Adrenal gland (tissue), 12 donors: ENCODE results near the gene PHC2. TPM values are rescaled to one million over a fixed set of nuclear protein-coding genes. Genes with fewer than 3 reads are reported as not detected.

ENCODE experiments used
- DNase-seq, 7 donors: peaks; one replicate each; pipeline ENCODE4 v3.0.0-alpha.2; 2019 to 2020
- H3K27ac ChIP-seq, 5 donors: fragments of 200-600 bp; sonication (generic) in 4 of 5; 1 replicate in 3 of 5; 2 replicates in 2 of 5; pipeline versions ENCODE4 v1.5.1 to v1.8.0; 2016 to 2020; ENCODE audit warnings: mild to moderate bottlenecking in 1 of 5
- H3K27me3 ChIP-seq: fragments of 200-600 bp; 2 replicates; pipeline ENCODE4 v1.8.0; 2021
- H3K36me3 ChIP-seq, 2 donors: fragments of 200-600 bp; replicated peaks in 1 of 2; 1 replicate in 1 of 2; 2 replicates in 1 of 2; pipeline versions ENCODE4 v1.5.1 to v1.8.0; 2018 to 2022
- H3K4me1 ChIP-seq, 2 donors: fragments of 200-600 bp; replicated peaks in 1 of 2; 1 replicate in 1 of 2; 2 replicates in 1 of 2; pipeline versions ENCODE4 v1.5.1 to v1.8.0; 2018 to 2021
- H3K4me3 ChIP-seq, 4 donors: fragments of 200-600 bp; sonication (generic) in 3 of 4; one replicate each; pipeline ENCODE4 v1.5.1; 2016 to 2018
- H3K9me3 ChIP-seq, 3 donors: fragments of 200-600 bp; sonication (generic) in 1 of 3; replicated peaks in 1 of 3; 1 replicate in 2 of 3; 2 replicates in 1 of 3; pipeline versions ENCODE4 v1.5.1 to v1.8.0; 2016 to 2021
- CTCF ChIP-seq, 6 experiments: fragments of 450-650 bp in 4 of 6; fragments of 200-600 bp in 2 of 6; sonication (generic) in 1 of 6; IDR thresholded peaks; 1 replicate in 5 of 6; 2 replicates in 1 of 6; pipeline versions ENCODE4 v1.5.1 to v1.8.0; 2016 to 2021; ENCODE audit warnings: antibody characterized with exemption in 6 of 6, mild to moderate bottlenecking in 2 of 6, moderate library complexity in 1 of 6
- POLR2A ChIP-seq, 2 donors: fragments of 450-650 bp; IDR thresholded peaks; one replicate each; pipeline ENCODE4 v1.6.1; 2017; ENCODE audit warnings: antibody characterized with exemption in 2 of 2, mild to moderate bottlenecking in 2 of 2, moderate library complexity in 1 of 2
- WGBS, 4 donors: extraction: QIAGEN DNeasy Blood & Tissue Kit in 2 of 4; methylation state at CpG; one replicate each; pipeline versions ENCODE4 v1.1.5 to v1.1.7; 2013 to 2017; 5-methylcytosine and 5-hydroxymethylcytosine counted together
- intact Hi-C, 2 donors: fragments of 100-400 bp; cut with DNase I; formaldehyde crosslinking; loops; one replicate each; pipeline versions ENCODE4 v1.14.1 to v1.15.0; 2022 to 2023
- polyA plus RNA-seq, 3 donors: library from polyadenylated mRNA; stranded (reverse); fragments of 200-250 nt in 2 of 3; fragments of 350-450 nt in 1 of 3; fragmentation: Illumina TruSeq in 1 of 3; extraction: RNeasy Lipid Tissue Mini Kit (QIAGEN cat#74804) in 1 of 3; gene quantifications; one replicate each; pipeline ENCODE4 v1.2.3, GENCODE V29; 2013 to 2014
- total RNA-seq, 9 donors: library from RNA; depleted of rRNA in 4 of 9; stranded (reverse); fragments of >200 nt in 4 of 9; fragments of 120-200 nt in 1 of 9; fragmentation: NEBNext Ultra II Directional in 1 of 9; extraction: Animal tissue kit (Norgen Biotek cat#: 25700) in 1 of 9; gene quantifications; one replicate each; pipeline versions ENCODE4 v1.1.0 to v1.2.4, GENCODE V29; 2013 to 2023
- donor health status: healthy with polysubstance abuse.
- donor health status: Bipolar disorder and iron deficiency.
- donor health status: DM: yes; HTN: yes; CAD: no.
- donor health status: DM: no; HTN: no; CAD: no.
- donor health status: DM: no; HTN: no; CAD: no.
- donor health status: DM: yes; HTN: yes; CAD: no.

The PHC2 gene
- total and polyA plus RNA-seq, 12 donors: 24.9 to 164 (median 112) TPM

DNA sequence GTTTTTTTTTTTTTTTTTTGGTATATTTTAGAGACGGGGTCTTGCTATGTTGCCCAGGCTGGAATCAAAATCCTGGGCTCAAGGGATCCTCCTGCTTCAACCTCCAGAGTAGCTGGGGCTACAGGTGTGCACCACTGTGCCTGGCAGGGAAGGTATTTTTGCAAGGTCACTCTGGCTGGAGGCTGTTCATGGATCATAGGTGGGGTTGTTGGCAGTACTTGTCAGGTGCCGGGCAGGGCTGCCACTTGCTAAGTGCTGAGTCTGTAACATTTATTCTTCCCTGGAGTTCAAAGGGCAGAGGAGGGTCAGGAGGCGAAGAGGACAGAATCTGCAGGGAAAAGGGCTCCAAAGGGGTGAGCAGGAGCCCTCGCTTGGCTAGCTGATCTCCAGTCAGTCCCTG, 134.1 kb downstream of the PHC2 start:
- 72 to 94% (median 89%) methylated on average over 4 of the region's 4 CpGs for WGBS, 4 donors
- H3K27me3 ChIP-seq: no peaks in the 10 kb centered on the region
- TF ChIP-seq POLR2A (IDR thresholded peaks at IDR 0.05) (no peak), CTCF (IDR thresholded peaks at IDR 0.05) (no peak)
- no peaks in the 10 kb centered on the region for H3K9me3 ChIP-seq
- no peak overlapping the region for H3K27ac ChIP-seq
- intact Hi-C loops: loop anchor here (5.0 to 10.0 kb wide), 3 partner anchors 72 to 170 kb away; no protein-coding TSS in a partner anchor
- peaks cover 0 to 29% of the 10 kb centered on the region in 2 donors for H3K36me3 ChIP-seq
- H3K4me3 ChIP-seq: no peak overlapping the region
- peaks cover 0 to 20% of the 10 kb centered on the region in 2 donors for H3K4me1 ChIP-seq
- DNase-seq: peak in 1 of 7 donors; percentile 7

DNA sequence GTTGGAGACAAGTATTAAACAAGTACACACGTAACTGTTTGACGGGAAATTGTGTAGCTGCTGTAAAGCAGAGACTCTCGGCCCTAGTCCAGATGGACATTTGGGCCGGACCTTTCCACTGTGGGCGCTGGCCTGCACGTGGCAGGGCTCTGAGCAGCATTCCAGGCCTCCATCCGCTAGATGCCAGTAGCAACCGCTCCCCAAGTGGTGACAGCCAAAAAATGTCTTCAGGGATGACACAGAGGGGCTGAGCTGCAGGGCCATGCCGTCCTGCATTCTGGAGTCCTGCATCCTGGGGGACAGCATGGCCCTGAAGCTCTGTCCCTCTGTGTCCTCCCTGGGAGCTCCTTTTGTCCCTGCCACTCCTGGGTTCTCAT, 134.8 kb downstream of the PHC2 start:
- H3K4me1 ChIP-seq: peaks cover 0 to 18% of the 10 kb centered on the region in 2 donors
- no peaks in the 10 kb centered on the region for H3K27me3 ChIP-seq
- intact Hi-C loops: loop anchor here (5.0 to 10.0 kb wide), 3 partner anchors 71 to 171 kb away; no protein-coding TSS in a partner anchor
- H3K27ac ChIP-seq: peak overlapping the region in 2 of 5 donors; percentile 21 to 46
- peaks cover 0 to 29% of the 10 kb centered on the region in 2 donors for H3K36me3 ChIP-seq
- no peaks in the 10 kb centered on the region for H3K9me3 ChIP-seq
- no peak for TF ChIP-seq CTCF (IDR thresholded peaks at IDR 0.05)
- DNase-seq: peak in 2 of 7 donors; percentile 16 to 63
- H3K4me3 ChIP-seq: no peak overlapping the region
- 68 to 100% (median 76%) methylated on average over 1 to 9 of the region's 9 CpGs for WGBS, 4 donors

DNA sequence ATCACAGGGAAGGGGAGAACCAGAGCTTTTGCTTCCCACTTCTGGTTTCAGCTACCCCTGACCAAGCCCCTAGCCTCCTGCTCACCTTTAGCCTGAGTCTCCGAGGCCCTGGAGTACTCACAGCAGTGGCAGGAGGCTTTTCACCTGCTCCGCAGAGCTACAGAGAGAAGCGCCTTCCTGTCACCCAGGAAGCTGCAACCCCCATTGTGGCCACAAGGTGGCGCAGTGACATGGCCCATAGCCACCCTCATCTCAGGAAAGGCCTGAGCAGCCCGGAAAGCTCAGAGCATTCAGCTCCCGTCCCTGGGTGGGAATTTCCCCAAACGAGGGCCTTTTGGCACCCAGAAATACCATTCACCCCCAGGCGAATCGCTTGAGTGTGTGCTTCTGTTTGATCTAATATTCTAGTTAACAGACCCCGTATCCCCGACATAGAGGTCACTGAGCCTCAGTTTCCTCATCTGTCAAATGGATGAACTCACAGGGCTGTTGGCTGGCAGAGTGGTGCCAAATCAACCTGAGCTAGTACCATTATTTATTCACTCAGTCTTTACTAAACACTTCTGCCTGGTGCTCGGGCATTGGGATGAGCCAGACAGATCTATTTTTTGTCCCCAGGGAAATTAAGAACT, 135.3 kb downstream of the PHC2 start:
- Histone ChIP-seq H3K9me3 (no peaks in the 10 kb centered on the region), H3K4me1 (peaks cover 0 to 13% of the 10 kb centered on the region in 2 donors), H3K36me3 (peaks cover 0 to 29% of the 10 kb centered on the region in 2 donors), H3K27ac (peak overlapping the region in 2 of 5 donors; percentile 21 to 46), H3K4me3 (no peak overlapping the region), H3K27me3 (no peaks in the 10 kb centered on the region)
- DNase-seq: peak; percentile 82 to 94 (median 87)
- TF ChIP-seq CTCF (IDR thresholded peaks at IDR 0.05) (peak; percentile 94 to 99 (median 96)), POLR2A (IDR thresholded peaks at IDR 0.05) (no peak)
- intact Hi-C loops: loop anchor here (2.0 to 10.0 kb wide), 4 partner anchors 69 to 172 kb away; no protein-coding TSS in a partner anchor
- WGBS, 4 donors: 33 to 51% (median 36%) methylated on average over 9 to 12 of the region's 12 CpGs

DNA sequence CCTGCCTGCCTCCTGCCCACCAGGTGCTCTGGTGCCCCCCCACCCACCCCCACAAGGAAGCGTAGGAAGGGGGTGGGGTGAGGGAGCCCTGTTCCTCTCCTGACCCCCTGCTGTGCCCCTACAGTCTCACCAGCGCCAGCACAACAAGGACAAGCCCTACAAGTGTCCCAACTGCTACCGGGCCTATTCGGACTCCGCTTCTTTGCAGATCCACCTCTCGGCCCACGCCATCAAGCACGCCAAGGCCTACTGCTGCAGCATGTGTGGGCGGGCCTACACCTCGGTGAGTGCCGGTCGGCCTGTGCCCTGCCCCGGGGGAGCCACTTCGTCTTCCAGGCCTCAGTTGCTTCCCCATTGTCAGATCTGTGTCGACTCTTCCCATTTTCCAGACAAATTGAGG, 135.9 kb downstream of the PHC2 start:
- DNase-seq: peak in 1 of 7 donors; percentile 13
- H3K27ac ChIP-seq: peak overlapping the region in 1 of 5 donors; percentile 32
- 60 to 75% (median 73%) methylated on average over 12 to 15 of the region's 15 CpGs for WGBS, 4 donors
- H3K27me3 ChIP-seq: no peaks in the 10 kb centered on the region
- no peaks in the 10 kb centered on the region for H3K9me3 ChIP-seq
- peaks cover 0 to 29% of the 10 kb centered on the region in 2 donors for H3K36me3 ChIP-seq
- no peak overlapping the region for H3K4me3 ChIP-seq
- TF ChIP-seq POLR2A (IDR thresholded peaks at IDR 0.05): no peak
- TF ChIP-seq CTCF (IDR thresholded peaks at IDR 0.05): no peak
- peaks cover 0 to 10% of the 10 kb centered on the region in 2 donors for H3K4me1 ChIP-seq
- intact Hi-C loops: loop anchor here (2.0 to 10.0 kb wide), 4 partner anchors 70 to 172 kb away; no protein-coding TSS in a partner anchor
